Measurements from ENCODE around the gene VSIR. TPM values are rescaled to one million over a fixed set of nuclear protein-coding genes. Genes with fewer than 3 reads are reported as not detected.

VSIR gene
- total RNA-seq, 2 donors from 2014 or later: 70.1 to 70.5 TPM

DNA sequence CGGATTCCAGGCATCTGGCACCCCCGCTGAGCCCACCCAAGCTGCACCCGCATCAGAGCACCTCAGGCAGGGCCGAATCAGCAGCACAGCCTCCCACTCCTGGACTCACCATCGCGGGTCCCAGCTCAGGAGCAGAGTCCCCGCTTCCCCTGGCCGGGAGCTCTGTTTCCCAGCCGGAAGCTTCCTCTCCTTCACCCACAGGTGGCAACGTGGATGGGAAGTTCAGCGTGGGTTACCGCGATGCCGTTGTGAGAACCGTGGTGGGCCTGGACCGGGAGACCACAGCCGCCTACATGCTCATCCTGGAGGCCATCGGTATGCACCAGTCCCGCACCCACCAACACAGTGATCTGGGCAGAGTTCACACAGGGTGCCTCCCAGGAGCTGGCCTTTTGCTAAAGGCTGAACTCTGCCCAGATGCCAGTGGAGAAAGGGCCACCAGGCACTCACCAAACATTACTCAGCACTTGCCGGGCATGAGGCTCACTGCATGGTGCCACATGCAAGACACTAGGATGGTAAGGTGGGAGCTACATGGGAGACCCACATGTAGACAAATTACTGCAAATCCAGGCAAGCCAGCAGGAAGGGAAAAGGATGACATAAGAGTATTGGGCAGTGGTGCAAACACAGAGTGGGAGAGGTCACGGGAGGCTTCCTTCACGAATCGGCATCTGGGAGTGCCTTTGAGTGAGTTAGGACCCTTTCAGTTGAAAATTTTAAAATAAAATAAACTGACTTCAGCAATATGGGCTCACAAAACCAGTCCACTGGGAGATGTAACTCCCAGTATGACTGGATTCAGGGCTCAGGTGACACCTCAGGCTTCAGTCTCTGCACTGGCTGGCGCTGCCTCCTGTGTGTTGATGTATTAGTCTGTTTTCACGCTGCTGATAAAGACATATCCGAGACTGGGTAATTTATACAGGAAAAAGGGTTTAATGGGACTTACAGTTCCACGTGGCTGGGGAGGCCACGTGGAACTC is 64.1 kb downstream of the VSIR start:
- H3K27me3 Mint-ChIP-seq (ENCODE audit: low read depth): no peaks in the 10 kb centered on the region
- no peak for DNase-seq
- no peaks in the 10 kb centered on the region for H3K9me3 Mint-ChIP-seq
- no peak overlapping the region for H3K4me3 Mint-ChIP-seq
- no peaks in the 10 kb centered on the region for H3K36me3 Mint-ChIP-seq (ENCODE audit: insufficient read depth in 2 of 2)
- no peak for ATAC-seq (replicated peaks in 1 of 2)
- no peak overlapping the region for H3K27ac Mint-ChIP-seq
- peaks cover 47% of the 10 kb centered on the region for H3K4me1 Mint-ChIP-seq (ENCODE audit: low read depth)

DNA sequence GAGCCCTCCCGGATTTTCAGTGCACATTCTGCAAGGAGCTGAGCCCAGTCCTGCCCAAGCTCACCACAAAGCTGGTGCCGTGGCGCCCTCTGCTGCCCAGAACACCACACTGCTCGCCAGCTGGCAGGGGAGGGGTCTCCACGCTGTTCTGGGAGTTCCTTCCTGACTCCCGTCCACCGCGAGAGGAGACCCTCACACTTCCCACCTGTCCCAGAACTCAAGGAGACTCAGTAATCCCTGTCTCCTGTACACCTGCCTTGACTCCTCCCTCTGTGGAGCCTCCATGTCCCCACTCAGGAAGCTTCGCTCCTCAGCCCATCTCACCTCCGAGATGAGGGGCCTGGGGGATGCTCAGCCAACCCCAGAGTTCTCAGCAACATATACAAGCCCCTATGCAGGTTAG is 65.0 kb downstream of the VSIR start:
- Mint-ChIP-seq H3K4me3 (no peak overlapping the region), H3K27me3 (ENCODE audit: low read depth) (no peaks in the 10 kb centered on the region), H3K27ac (no peak overlapping the region), H3K4me1 (ENCODE audit: low read depth) (peaks cover 38% of the 10 kb centered on the region), H3K36me3 (ENCODE audit: insufficient read depth in 2 of 2) (no peaks in the 10 kb centered on the region), H3K9me3 (no peaks in the 10 kb centered on the region)
- DNase-seq: peak; percentile 65 to 75
- peak; percentile 56 to 59 for ATAC-seq (replicated peaks in 1 of 2)

- ATAC-seq (replicated peaks in 1 of 2): no peak
- H3K27ac Mint-ChIP-seq: no peak overlapping the region
- H3K27me3 Mint-ChIP-seq (ENCODE audit: low read depth): no peaks in the 10 kb centered on the region
- no peaks in the 10 kb centered on the region for H3K9me3 Mint-ChIP-seq
- DNase-seq: no peak
- no peak overlapping the region for H3K4me3 Mint-ChIP-seq
- no peaks in the 10 kb centered on the region for H3K36me3 Mint-ChIP-seq (ENCODE audit: insufficient read depth in 2 of 2)
- H3K4me1 Mint-ChIP-seq (ENCODE audit: low read depth): peaks cover 28% of the 10 kb centered on the region
Measured at GRCh38 chr10:71707240-71707789, 66.0 kb downstream of the VSIR start.

DNA sequence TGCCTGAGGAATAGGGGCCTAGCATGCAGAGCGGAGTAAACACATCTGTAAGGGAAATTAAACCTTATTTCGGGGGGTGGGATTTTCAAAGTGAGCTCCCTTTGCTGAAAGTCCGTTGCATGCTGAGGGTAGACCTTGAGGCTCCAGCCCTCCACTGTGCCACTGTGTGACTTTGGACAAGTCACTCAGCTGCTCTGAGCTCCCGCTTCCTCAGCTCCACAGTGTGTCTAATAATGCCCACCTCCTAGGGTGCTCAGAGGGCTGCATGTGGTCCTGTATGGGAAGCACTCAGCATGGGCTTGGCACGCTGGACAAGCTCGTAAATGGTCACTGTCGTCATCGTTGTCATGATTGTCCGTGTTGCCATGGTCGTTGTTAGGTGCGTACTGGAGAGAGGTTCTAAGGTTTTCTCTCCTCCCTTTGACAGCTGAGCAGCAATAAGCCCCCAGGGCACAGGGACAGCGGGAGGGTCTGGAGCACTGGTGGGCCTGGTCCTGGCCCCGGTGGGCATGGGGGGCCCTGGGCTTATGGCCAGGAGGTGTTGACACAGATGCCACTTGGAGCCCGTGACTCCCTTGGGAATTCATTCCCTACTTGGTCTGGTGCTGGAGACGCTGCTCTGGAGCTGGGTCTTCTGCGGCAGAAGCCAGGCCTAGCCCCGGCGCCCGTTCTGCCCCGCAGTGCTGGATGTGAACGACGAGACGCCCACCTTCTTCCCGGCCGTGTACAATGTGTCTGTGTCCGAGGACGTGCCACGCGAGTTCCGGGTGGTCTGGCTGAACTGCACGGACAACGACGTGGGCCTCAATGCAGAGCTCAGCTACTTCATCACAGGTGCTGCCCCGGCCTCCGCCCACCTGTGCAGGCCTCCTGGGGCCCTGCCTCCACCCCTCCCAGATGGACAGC is 66.9 kb downstream of the VSIR start:
- no peak overlapping the region for H3K27ac Mint-ChIP-seq
- H3K27me3 Mint-ChIP-seq (ENCODE audit: low read depth): no peaks in the 10 kb centered on the region
- no peaks in the 10 kb centered on the region for H3K9me3 Mint-ChIP-seq
- peaks cover 22% of the 10 kb centered on the region for H3K4me1 Mint-ChIP-seq (ENCODE audit: low read depth)
- ATAC-seq (replicated peaks in 1 of 2) (no peak), DNase-seq (no peak)
- no peaks in the 10 kb centered on the region for H3K36me3 Mint-ChIP-seq (ENCODE audit: insufficient read depth in 2 of 2)
- no peak overlapping the region for H3K4me3 Mint-ChIP-seq

GRCh38 chr10:71705582-71705981 is 67.7 kb downstream of the VSIR start:
- no peak overlapping the region for H3K4me3 Mint-ChIP-seq
- H3K4me1 Mint-ChIP-seq (ENCODE audit: low read depth): peaks cover 22% of the 10 kb centered on the region
- no peak for ATAC-seq (replicated peaks in 1 of 2)
- H3K9me3 Mint-ChIP-seq: no peaks in the 10 kb centered on the region
- no peak overlapping the region for H3K27ac Mint-ChIP-seq
- H3K36me3 Mint-ChIP-seq (ENCODE audit: insufficient read depth in 2 of 2): no peaks in the 10 kb centered on the region
- no peak for DNase-seq
- H3K27me3 Mint-ChIP-seq (ENCODE audit: low read depth): no peaks in the 10 kb centered on the region

DNA sequence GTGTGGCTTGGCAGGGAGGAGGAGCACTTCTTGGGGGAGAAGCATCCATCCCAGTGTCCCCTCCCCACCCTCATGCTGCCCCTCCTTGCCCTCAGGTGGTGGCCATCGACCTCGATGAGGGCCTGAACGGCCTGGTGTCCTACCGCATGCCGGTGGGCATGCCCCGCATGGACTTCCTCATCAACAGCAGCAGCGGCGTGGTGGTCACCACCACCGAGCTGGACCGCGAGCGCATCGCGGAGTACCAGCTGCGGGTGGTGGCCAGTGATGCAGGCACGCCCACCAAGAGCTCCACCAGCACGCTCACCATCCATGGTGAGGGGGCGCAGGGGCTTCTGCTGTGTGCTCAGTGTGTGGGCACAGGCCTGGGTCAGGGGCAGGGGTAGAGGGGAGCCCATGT is 68.5 kb downstream of the VSIR start:
- H3K4me3 Mint-ChIP-seq: no peak overlapping the region
- DNase-seq (no peak), ATAC-seq (replicated peaks in 1 of 2) (no peak)
- H3K36me3 Mint-ChIP-seq (ENCODE audit: insufficient read depth in 2 of 2): no peaks in the 10 kb centered on the region
- no peaks in the 10 kb centered on the region for H3K9me3 Mint-ChIP-seq
- no peak overlapping the region for H3K27ac Mint-ChIP-seq
- no peaks in the 10 kb centered on the region for H3K27me3 Mint-ChIP-seq (ENCODE audit: low read depth)
- H3K4me1 Mint-ChIP-seq (ENCODE audit: low read depth): peaks cover 21% of the 10 kb centered on the region

GRCh38 chr10:71703577-71703976 is 69.7 kb downstream of the VSIR start:
- Mint-ChIP-seq H3K27me3 (ENCODE audit: low read depth) (no peaks in the 10 kb centered on the region), H3K4me1 (ENCODE audit: low read depth) (peaks cover 22% of the 10 kb centered on the region), H3K9me3 (no peaks in the 10 kb centered on the region), H3K36me3 (ENCODE audit: insufficient read depth in 2 of 2) (no peaks in the 10 kb centered on the region), H3K27ac (no peak overlapping the region), H3K4me3 (no peak overlapping the region)
- DNase-seq: no peak
- ATAC-seq (replicated peaks in 1 of 2): no peak

DNA sequence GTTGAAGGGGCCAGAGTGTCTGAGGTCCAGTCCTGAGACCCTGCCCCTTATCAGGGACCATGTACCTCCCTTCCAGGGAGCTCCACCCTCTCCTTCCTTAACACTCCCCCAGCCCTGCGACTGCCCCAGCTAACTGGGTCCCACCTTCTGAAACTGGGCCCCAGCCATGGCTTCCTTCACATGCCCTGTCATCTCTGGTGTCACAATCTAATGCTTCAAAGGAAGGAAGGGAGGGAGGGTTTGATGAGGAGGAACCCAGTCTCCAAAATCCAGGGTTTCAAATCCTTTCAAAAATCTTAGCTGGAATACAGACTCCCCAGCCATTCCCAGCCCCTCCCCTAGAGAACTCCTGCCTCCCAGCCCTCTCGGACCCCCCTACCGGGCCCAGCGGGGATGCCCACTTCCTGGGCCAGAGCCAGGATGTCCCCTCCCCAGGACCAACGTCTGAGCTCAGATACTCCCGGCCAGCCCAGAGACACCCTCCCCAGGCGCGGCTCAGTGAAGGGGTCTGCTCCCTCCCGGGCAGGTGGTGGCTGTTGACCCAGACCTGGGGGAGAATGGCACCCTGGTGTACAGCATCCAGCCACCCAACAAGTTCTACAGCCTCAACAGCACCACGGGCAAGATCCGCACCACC is 71.7 kb downstream of the VSIR start:
- no peak overlapping the region for H3K27ac Mint-ChIP-seq
- no peaks in the 10 kb centered on the region for H3K9me3 Mint-ChIP-seq
- no peak for ATAC-seq (replicated peaks in 1 of 2)
- no peak for DNase-seq
- no peaks in the 10 kb centered on the region for H3K36me3 Mint-ChIP-seq (ENCODE audit: insufficient read depth in 2 of 2)
- H3K4me3 Mint-ChIP-seq: no peak overlapping the region
- peaks cover 26% of the 10 kb centered on the region for H3K4me1 Mint-ChIP-seq (ENCODE audit: low read depth)
- H3K27me3 Mint-ChIP-seq (ENCODE audit: low read depth): no peaks in the 10 kb centered on the region

- Mint-ChIP-seq H3K4me1 (ENCODE audit: low read depth) (peaks cover 29% of the 10 kb centered on the region), H3K27ac (no peak overlapping the region), H3K27me3 (ENCODE audit: low read depth) (no peaks in the 10 kb centered on the region), H3K9me3 (no peaks in the 10 kb centered on the region), H3K4me3 (no peak overlapping the region), H3K36me3 (ENCODE audit: insufficient read depth in 2 of 2) (no peaks in the 10 kb centered on the region)
- ATAC-seq (replicated peaks in 1 of 2): no peak
- DNase-seq: no peak
Measured at GRCh38 chr10:71700731-71701368, 72.5 kb downstream of the VSIR start.

- no peak for DNase-seq
- Mint-ChIP-seq H3K9me3 (no peaks in the 10 kb centered on the region), H3K36me3 (ENCODE audit: insufficient read depth in 2 of 2) (no peaks in the 10 kb centered on the region), H3K27me3 (ENCODE audit: low read depth) (no peaks in the 10 kb centered on the region), H3K4me3 (peak overlapping the region in 1 of 2 donors; percentile 34), H3K27ac (no peak overlapping the region), H3K4me1 (ENCODE audit: low read depth) (peaks cover 42% of the 10 kb centered on the region)
- no peak for ATAC-seq (replicated peaks in 1 of 2)
Measured at GRCh38 chr10:71698737-71699136, 74.6 kb downstream of the VSIR start.

- no peak overlapping the region for H3K27ac Mint-ChIP-seq
Measured at GRCh38 chr10:71697938-71698709, 75.2 kb downstream of the VSIR start.

More at GRCh38 chr10:71697938-71698709, 75.2 kb downstream of the VSIR start:
- peak overlapping the region in 1 of 2 donors; percentile 34 for H3K4me3 Mint-ChIP-seq
- H3K36me3 Mint-ChIP-seq (ENCODE audit: insufficient read depth in 2 of 2): no peaks in the 10 kb centered on the region
- H3K27me3 Mint-ChIP-seq (ENCODE audit: low read depth): no peaks in the 10 kb centered on the region
- peak; percentile 74 to 81 for ATAC-seq (replicated peaks in 1 of 2)
- DNase-seq: peak; percentile 54 to 73
- no peaks in the 10 kb centered on the region for H3K9me3 Mint-ChIP-seq
- H3K4me1 Mint-ChIP-seq (ENCODE audit: low read depth): peaks cover 42% of the 10 kb centered on the region
